SK-N-SH treated with all-trans-retinoic acid at 6 μM for 48 hours (cell line): Measurements from ENCODE around the gene RNF157.

Source experiments
- ARNTL ChIP-seq: fragments of 450-650 bp; formaldehyde crosslinking; IDR thresholded peaks from 2 replicates; pipeline ENCODE4 v1.5.0; 2020; ENCODE audit warnings: low read depth, mild to moderate bottlenecking, moderate library complexity, borderline replicate concordance
- BACH2 ChIP-seq: fragments of 250-450 bp; sonication (Bioruptor Pico); IDR thresholded peaks from 2 replicates; pipeline ENCODE4 v1.9.0; 2021; ENCODE audit warnings: mild to moderate bottlenecking, borderline replicate concordance
- CSRNP3 ChIP-seq: fragments of 250-450 bp; sonication (Bioruptor Pico); IDR thresholded peaks from 2 replicates; pipeline ENCODE4 v1.5.1; 2021; ENCODE audit warnings: mild to moderate bottlenecking, moderate library complexity
- PATZ1 ChIP-seq: fragments of 250-450 bp; sonication (Bioruptor Pico); IDR thresholded peaks from 2 replicates; pipeline ENCODE4 v1.8.0; 2020; ENCODE audit warnings: mild to moderate bottlenecking, moderate library complexity, borderline replicate concordance
- RARB ChIP-seq: fragments of 250-450 bp; sonication (Bioruptor Pico); IDR thresholded peaks from 2 replicates; pipeline ENCODE4 v1.8.0; 2021; ENCODE audit warnings: mild to moderate bottlenecking, moderate library complexity
- ZNF70 ChIP-seq: fragments of 450-650 bp; formaldehyde crosslinking; IDR thresholded peaks from 2 replicates; pipeline ENCODE4 v1.5.0; 2020; ENCODE audit warnings: mild to moderate bottlenecking, moderate library complexity

GRCh38 chr17:76266244-76266938, 26.1 kb upstream of the RNF157 start:
- no peak for TF ChIP-seq RARB
- TF ChIP-seq BACH2 (CRISPR knock-in tag): no peak
- no peak for TF ChIP-seq ARNTL (CRISPR knock-in tag)
- no peak for TF ChIP-seq CSRNP3
- no peak for TF ChIP-seq ZNF70 (CRISPR knock-in tag)
- no peak for TF ChIP-seq PATZ1 (CRISPR knock-in tag)
